C4-2B (cell line): ENCODE measurements around the gene RFNG.

Experiments used
- CTCF ChIP-seq: fragments of 450-650 bp; conservative IDR thresholded peaks from 2 replicates; pipeline ENCODE4 v1.5.1; 2017; ENCODE audit warnings: mild to moderate bottlenecking
- ZFX ChIP-seq: fragments of 450-650 bp; IDR thresholded peaks from 2 replicates; pipeline ENCODE4 v1.6.1; 2017

- TF ChIP-seq CTCF (no peak), ZFX (no peak)
Observed at GRCh38 chr17:82060001-82060380, 8.4 kb upstream of the RFNG start.
